Uterus (tissue), 2 donors: ENCODE measurements around the gene SAA1.

ENCODE experiments used
- POLR2A ChIP-seq, 2 donors: fragments of 450-650 bp; IDR thresholded peaks; one replicate each; pipeline ENCODE4 v1.6.1; 2016; ENCODE audit warnings: antibody characterized with exemption in 2 of 2, mild to moderate bottlenecking in 1 of 2, moderate library complexity in 1 of 2
- TF ChIP-seq, protein P1 (sequence below), 4 experiments: fragments of 200-600 bp in 2 of 4; fragments of 450-650 bp in 2 of 4; sonication (generic) in 2 of 4; IDR thresholded peaks; one replicate each; pipeline ENCODE4 v1.5.1; 2016 to 2019; ENCODE audit warnings: antibody characterized with exemption in 4 of 4, mild to moderate bottlenecking in 2 of 4, moderate library complexity in 1 of 4

GRCh38 chr11:18264035-18264434 lies 2.0 kb upstream of the SAA1 start:
- TF ChIP-seq POLR2A (IDR thresholded peaks at IDR 0.05) = no peak
- TF ChIP-seq, protein P1, sequence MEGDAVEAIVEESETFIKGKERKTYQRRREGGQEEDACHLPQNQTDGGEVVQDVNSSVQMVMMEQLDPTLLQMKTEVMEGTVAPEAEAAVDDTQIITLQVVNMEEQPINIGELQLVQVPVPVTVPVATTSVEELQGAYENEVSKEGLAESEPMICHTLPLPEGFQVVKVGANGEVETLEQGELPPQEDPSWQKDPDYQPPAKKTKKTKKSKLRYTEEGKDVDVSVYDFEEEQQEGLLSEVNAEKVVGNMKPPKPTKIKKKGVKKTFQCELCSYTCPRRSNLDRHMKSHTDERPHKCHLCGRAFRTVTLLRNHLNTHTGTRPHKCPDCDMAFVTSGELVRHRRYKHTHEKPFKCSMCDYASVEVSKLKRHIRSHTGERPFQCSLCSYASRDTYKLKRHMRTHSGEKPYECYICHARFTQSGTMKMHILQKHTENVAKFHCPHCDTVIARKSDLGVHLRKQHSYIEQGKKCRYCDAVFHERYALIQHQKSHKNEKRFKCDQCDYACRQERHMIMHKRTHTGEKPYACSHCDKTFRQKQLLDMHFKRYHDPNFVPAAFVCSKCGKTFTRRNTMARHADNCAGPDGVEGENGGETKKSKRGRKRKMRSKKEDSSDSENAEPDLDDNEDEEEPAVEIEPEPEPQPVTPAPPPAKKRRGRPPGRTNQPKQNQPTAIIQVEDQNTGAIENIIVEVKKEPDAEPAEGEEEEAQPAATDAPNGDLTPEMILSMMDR (IDR thresholded peaks at IDR 0.05) = no peak
